Measurements from ENCODE around the gene TSPAN6. TPM values are rescaled to one million over a fixed set of nuclear protein-coding genes. Genes with fewer than 3 reads are reported as not detected.

Gene TSPAN6
- total RNA-seq, 1 donor from 2014 or later, result 12.6 TPM

- H3K4me3 ChIP-seq, result no peak overlapping the region
- H3K27me3 ChIP-seq (ENCODE audit: low read depth), result no peaks in the 10 kb centered on the region
- H3K9me3 ChIP-seq, result no peaks in the 10 kb centered on the region
- ATAC-seq (no peak), DNase-seq (no peak)
- H3K27ac ChIP-seq, result peak overlapping the region; percentile 75
- intact Hi-C loops (cut with DNase I), result no loop called here
- H3K36me3 ChIP-seq, result no peaks in the 10 kb centered on the region
- TF ChIP-seq, protein P1, sequence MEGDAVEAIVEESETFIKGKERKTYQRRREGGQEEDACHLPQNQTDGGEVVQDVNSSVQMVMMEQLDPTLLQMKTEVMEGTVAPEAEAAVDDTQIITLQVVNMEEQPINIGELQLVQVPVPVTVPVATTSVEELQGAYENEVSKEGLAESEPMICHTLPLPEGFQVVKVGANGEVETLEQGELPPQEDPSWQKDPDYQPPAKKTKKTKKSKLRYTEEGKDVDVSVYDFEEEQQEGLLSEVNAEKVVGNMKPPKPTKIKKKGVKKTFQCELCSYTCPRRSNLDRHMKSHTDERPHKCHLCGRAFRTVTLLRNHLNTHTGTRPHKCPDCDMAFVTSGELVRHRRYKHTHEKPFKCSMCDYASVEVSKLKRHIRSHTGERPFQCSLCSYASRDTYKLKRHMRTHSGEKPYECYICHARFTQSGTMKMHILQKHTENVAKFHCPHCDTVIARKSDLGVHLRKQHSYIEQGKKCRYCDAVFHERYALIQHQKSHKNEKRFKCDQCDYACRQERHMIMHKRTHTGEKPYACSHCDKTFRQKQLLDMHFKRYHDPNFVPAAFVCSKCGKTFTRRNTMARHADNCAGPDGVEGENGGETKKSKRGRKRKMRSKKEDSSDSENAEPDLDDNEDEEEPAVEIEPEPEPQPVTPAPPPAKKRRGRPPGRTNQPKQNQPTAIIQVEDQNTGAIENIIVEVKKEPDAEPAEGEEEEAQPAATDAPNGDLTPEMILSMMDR (IDR thresholded peaks at IDR 0.05), result no peak
- H3K4me1 ChIP-seq, result peaks cover 5% of the 10 kb centered on the region
These were observed 11.1 kb upstream of the TSPAN6 start for GRCh38 chrX:100647739-100648138.

- DNase-seq, result no peak
- no peaks in the 10 kb centered on the region for H3K36me3 ChIP-seq
- no peak overlapping the region for H3K27ac ChIP-seq
- ATAC-seq, result peak; percentile 6 to 34
- no peak overlapping the region for H3K4me3 ChIP-seq
- intact Hi-C loops (cut with DNase I), result no loop called here
- no peaks in the 10 kb centered on the region for H3K9me3 ChIP-seq
- H3K27me3 ChIP-seq (ENCODE audit: low read depth), result no peaks in the 10 kb centered on the region
- TF ChIP-seq, protein P1 (IDR thresholded peaks at IDR 0.05), result no peak
- H3K4me1 ChIP-seq, result peaks cover 5% of the 10 kb centered on the region
These were observed 10.5 kb upstream of the TSPAN6 start for GRCh38 chrX:100647095-100647494.

GRCh38 chrX:100645106-100645505, 8.5 kb upstream of the TSPAN6 start:
- intact Hi-C loops (cut with DNase I), result no loop called here
- no peaks in the 10 kb centered on the region for H3K9me3 ChIP-seq
- no peaks in the 10 kb centered on the region for H3K36me3 ChIP-seq
- TF ChIP-seq, protein P1 (IDR thresholded peaks at IDR 0.05), result no peak
- no peak for DNase-seq
- ATAC-seq, result no peak
- peak overlapping the region; percentile 58 for H3K27ac ChIP-seq
- H3K4me1 ChIP-seq, result peaks cover 5% of the 10 kb centered on the region
- H3K4me3 ChIP-seq, result peak overlapping the region; percentile 37
- no peaks in the 10 kb centered on the region for H3K27me3 ChIP-seq (ENCODE audit: low read depth)

DNA sequence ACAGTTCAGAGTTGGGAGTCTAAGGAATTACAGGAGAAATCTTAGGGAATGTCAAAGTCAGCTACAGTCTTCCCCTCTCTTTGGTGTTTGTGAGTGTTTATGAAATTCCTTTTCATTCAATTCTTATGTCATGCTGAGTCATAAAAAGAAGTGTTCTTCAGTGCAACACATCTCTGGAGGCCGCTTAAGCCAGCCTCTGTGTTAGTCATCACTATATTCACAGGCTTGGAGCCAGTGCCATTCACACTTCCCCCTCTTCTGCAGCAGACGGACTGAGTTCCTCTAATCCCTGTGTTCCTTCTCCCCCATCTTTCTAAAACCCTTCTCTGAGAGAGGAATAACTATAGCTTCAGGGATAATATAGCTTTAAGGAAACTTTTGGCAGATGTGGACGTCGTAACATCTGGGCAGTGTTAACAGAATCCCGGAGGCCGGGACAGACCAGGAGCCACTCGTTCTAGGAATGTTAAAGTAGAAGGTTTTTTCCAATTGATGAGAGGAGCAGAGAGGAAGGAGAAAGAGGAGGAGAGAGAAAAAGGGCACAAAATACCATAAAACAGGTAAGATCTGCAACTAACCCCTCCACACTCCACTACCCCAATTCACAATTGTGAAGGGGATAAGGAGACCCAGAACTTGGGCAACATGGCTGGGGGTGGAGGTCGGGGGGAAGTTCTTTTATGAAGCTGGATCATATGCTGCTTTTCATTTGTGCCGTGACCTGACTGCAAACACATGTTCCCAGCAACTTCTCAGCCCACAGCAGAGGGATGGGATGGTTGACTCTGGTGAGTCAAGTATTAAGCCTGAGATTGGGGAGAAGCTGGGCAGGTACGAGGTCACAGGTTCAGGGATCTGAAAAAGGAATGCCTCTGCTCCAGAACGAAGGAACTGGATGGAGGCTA, 7.6 kb upstream of the TSPAN6 start, which contains the start of gene SRPX2:
Gene SRPX2 (plus strand): TSS at position 244 of the 905 bp plus-strand sequence. CDS start 2,124 bp downstream, outside the sequence.
- Histone ChIP-seq H3K4me3 (peak within 1 kb of the TSS; percentile 37), H3K9me3 (no peaks in the 10 kb centered on the region), H3K27ac (peak within 1 kb of the TSS; percentile 58), H3K27me3 (ENCODE audit: low read depth) (no peaks in the 10 kb centered on the region), H3K4me1 (peaks cover 1% of the 10 kb centered on the region), H3K36me3 (no peaks in the 10 kb centered on the region)
- TF ChIP-seq, protein P1 (IDR thresholded peaks at IDR 0.05), result no peak
- ATAC-seq (peak; percentile 84 to 87), DNase-seq (peak; percentile 41)
- intact Hi-C loops (cut with DNase I), result no loop called here

DNA sequence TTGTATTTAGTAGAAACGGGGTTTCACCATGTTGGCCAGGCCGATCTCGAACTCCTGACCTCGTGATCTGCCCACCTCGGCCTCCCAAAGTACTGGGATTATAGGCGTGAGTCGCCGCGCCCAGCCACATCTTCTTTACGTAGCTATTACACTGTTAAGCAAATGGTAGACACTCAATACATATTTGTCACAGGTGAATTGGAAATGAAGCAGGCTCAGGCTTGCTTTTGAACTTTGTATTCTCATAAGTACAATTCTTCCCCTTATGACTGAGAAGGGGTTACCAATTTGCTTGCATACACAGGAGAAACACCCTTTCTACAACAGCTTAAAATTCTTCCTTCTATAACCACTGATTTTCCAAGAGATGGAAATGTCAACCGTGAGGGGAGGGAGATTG, 6.6 kb upstream of the TSPAN6 start:
- no peaks in the 10 kb centered on the region for H3K4me1 ChIP-seq
- intact Hi-C loops (cut with DNase I), result no loop called here
- H3K27ac ChIP-seq, result no peak overlapping the region
- TF ChIP-seq, protein P1 (IDR thresholded peaks at IDR 0.05), result no peak
- H3K4me3 ChIP-seq, result no peak overlapping the region
- DNase-seq, result no peak
- no peaks in the 10 kb centered on the region for H3K9me3 ChIP-seq
- H3K36me3 ChIP-seq, result no peaks in the 10 kb centered on the region
- H3K27me3 ChIP-seq (ENCODE audit: low read depth), result no peaks in the 10 kb centered on the region
- ATAC-seq, result no peak
